Common myeloid progenitor, CD34-positive (primary cell): ENCODE results near the gene CLEC16A.

Experiments
- CTCF ChIA-PET: fragments of 350-600 bp; sonication (Branson Sonifier 250); formaldehyde crosslinking; loops from one replicate; lab custom pipeline; 2021; ENCODE audit warnings: antibody characterized with exemption; lab: Charles Lee
- POLR2A ChIA-PET: fragments of 350-600 bp; sonication (Branson Sonifier 250); formaldehyde crosslinking; loops from one replicate; lab custom pipeline; 2021; ENCODE audit warnings: antibody characterized with exemption; lab: Charles Lee
- DNase-seq, 3 donors: peaks; one replicate each; pipeline versions ENCODE4 v3.0.0 to v3.0.0-alpha.2; 2013
- H3K27ac ChIP-seq, 2 experiments: 1 replicate in 1 of 2; 2 replicates in 1 of 2; pipeline ENCODE4 v1.7.0; 2013; ENCODE audit warnings: inconsistent platforms in 2 of 2, low read length in 2 of 2, mild to moderate bottlenecking in 2 of 2, low read depth in 1 of 2, moderate library complexity in 1 of 2; ENCODE audit not compliant: severe bottlenecking in 2 of 2, insufficient read depth in 1 of 2, poor library complexity in 1 of 2
- H3K27me3 ChIP-seq, 5 experiments: replicated peaks in 2 of 5; 1 replicate in 3 of 5; 2 replicates in 2 of 5; pipeline versions ENCODE4 v1.6.1 to v1.7.0; 2013; ENCODE audit warnings: low read length in 4 of 5, mild to moderate bottlenecking in 2 of 5, moderate library complexity in 2 of 5, inconsistent platforms in 1 of 5; ENCODE audit not compliant: insufficient read depth in 5 of 5, control insufficient read depth in 4 of 5
- H3K36me3 ChIP-seq, 4 experiments: 1 replicate in 2 of 4; 2 replicates in 2 of 4; pipeline versions ENCODE4 v1.6.1 to v1.7.0; 2013; ENCODE audit warnings: low read length in 3 of 4, control low read depth in 1 of 4, mild to moderate bottlenecking in 1 of 4; ENCODE audit not compliant: control insufficient read depth in 4 of 4, insufficient read depth in 4 of 4
- H3K4me1 ChIP-seq, 4 experiments: 1 replicate in 3 of 4; 2 replicates in 1 of 4; pipeline versions ENCODE4 v1.6.1 to v1.7.1; 2013; ENCODE audit warnings: low read length in 3 of 4, mild to moderate bottlenecking in 3 of 4, control low read depth in 1 of 4, inconsistent platforms in 1 of 4, moderate library complexity in 1 of 4; ENCODE audit not compliant: control insufficient read depth in 4 of 4, insufficient read depth in 4 of 4; ENCODE audit errors: control extremely low read depth in 1 of 4
- H3K4me3 ChIP-seq, 7 experiments: 1 replicate in 4 of 7; 2 replicates in 3 of 7; pipeline versions ENCODE4 v1.5.1 to v1.7.0; 2013; ENCODE audit warnings: mild to moderate bottlenecking in 7 of 7, low read length in 6 of 7, moderate library complexity in 6 of 7, inconsistent platforms in 2 of 7, low read depth in 2 of 7, control low read depth in 1 of 7; ENCODE audit not compliant: insufficient read depth in 4 of 7, control insufficient read depth in 1 of 7; ENCODE audit errors: extremely low read depth in 1 of 7
- H3K9me3 ChIP-seq, 5 experiments: 1 replicate in 4 of 5; 2 replicates in 1 of 5; pipeline versions ENCODE4 v1.6.1 to v1.7.1; 2013; ENCODE audit warnings: low read length in 4 of 5, mild to moderate bottlenecking in 2 of 5, inconsistent platforms in 1 of 5, low read depth in 1 of 5, moderate library complexity in 1 of 5; ENCODE audit not compliant: control insufficient read depth in 4 of 5, insufficient read depth in 2 of 5; ENCODE audit errors: control extremely low read depth in 1 of 5
- WGBS: methylation state at CpG from one replicate; pipeline ENCODE4 v1.1.5; 2013; ENCODE audit not compliant: insufficient coverage; 5-methylcytosine and 5-hydroxymethylcytosine counted together

CLEC16A gene

DNA sequence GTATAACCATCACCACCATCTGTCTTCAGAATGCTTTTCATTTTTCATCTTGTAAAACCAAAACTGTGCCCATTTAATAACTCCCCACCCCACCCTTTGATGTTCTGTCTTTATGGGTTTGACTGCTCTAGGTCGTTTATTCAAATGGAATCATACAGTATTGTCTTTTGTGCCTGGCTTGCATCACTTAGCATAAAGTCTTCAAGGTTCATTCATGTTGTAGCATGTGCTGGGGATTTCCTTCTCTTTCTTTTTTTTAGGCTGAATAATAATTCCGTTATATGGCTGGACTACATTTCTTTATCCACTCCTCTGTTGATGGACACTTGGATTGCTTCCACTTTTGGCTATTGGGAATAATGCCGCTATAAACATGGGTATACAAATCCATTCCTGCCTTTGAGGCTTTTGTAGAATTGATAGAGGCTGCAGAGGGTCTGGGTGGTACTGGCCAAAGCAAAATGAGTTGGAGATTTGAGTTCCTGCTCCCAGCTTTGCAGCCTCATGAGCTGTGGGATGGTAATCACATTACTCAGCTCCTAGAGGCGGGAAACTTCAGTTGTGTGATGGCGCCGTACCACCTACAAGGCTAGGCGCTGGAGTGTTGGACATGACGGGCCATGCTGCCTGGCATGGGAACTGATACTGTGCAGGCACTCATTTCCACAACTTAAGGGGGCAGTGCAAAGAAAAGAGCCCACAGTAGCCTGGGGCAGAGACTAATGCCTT is 64.8 kb downstream of the CLEC16A start:
- ChIA-PET POLR2A (interaction anchor here (0.6 kb wide), 1 partner anchor 276 kb away, joined by 5 read pairs; no protein-coding TSS in a partner anchor), CTCF (no interaction called here)
- H3K4me1 ChIP-seq: no peaks in the 10 kb centered on the region
- no peak overlapping the region for H3K27ac ChIP-seq
- H3K27me3 ChIP-seq: no peaks in the 10 kb centered on the region
- DNase-seq: no peak
- no peak overlapping the region for H3K4me3 ChIP-seq
- H3K36me3 ChIP-seq: peaks cover 4 to 30% (median 16%) of the 10 kb centered on the region in 4 experiments
- no peaks in the 10 kb centered on the region for H3K9me3 ChIP-seq
- WGBS: 100% methylated on average over 5 of the region's 8 CpGs

DNA sequence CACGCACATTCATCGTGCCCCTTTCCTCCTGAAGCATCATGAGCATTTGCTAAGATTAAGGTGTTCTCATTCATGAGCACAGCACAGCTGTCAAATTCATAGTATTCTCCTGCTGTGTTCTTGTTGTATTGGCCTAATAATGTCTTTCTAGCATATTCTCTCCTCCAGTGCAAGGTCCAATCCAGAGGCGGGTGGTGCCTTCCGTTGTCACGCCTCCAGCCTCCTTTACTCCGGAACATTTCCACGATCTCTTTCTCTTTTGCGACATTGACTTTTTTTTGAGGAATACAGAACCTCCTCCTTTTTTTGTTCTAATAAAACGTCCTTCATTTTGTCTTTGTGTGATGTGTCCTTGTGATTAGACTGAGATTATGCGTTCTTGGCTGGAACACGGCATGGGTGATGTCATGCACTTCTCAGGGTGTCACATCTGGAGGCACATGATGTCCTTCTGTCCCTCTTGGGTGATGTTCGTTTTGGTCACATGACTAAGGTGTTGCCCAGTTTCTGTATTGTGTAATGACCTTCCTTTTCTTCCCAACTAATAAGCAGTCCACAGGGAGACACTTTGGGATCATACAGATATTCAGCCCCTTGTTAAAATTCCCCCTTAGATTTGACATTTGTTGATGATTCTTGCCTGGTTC is 66.3 kb downstream of the CLEC16A start:
- Histone ChIP-seq H3K36me3 (peaks cover 6 to 18% (median 8%) of the 10 kb centered on the region in 4 experiments), H3K27me3 (no peaks in the 10 kb centered on the region), H3K4me3 (no peak overlapping the region), H3K9me3 (no peaks in the 10 kb centered on the region), H3K27ac (no peak overlapping the region), H3K4me1 (no peaks in the 10 kb centered on the region)
- ChIA-PET CTCF (no interaction called here), POLR2A (no interaction called here)
- WGBS: 96% methylated on average over 5 of the region's 12 CpGs
- DNase-seq: no peak

GRCh38 chr16:11011326-11011725 is 67.0 kb downstream of the CLEC16A start:
- WGBS: no CpG with 5 or more reads among the region's 1 CpG
- no peak for DNase-seq
- no peak overlapping the region for H3K4me3 ChIP-seq
- ChIA-PET CTCF (no interaction called here), POLR2A (no interaction called here)
- H3K27ac ChIP-seq: no peak overlapping the region
- no peaks in the 10 kb centered on the region for H3K4me1 ChIP-seq
- no peaks in the 10 kb centered on the region for H3K9me3 ChIP-seq
- H3K27me3 ChIP-seq: no peaks in the 10 kb centered on the region
- peaks cover 5 to 17% (median 9%) of the 10 kb centered on the region in 4 experiments for H3K36me3 ChIP-seq

DNA sequence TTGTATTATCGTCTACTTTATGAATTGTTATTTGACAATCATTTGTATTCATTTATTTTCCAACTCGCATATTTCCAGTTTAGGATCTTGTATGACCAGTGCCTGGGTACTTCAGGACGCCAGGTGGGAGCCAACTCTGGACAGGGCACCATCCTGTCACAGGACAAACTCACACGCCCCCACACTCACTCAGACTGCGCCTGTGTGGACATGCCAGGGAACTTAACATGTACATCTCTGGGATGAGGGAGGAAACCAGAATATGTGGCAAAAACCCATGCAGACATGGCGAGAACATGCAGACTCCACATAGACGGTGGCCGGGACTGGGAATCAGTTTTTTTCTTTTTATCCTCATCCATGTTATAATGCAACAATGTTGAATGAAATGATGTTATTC is 68.5 kb downstream of the CLEC16A start:
- H3K4me1 ChIP-seq: no peaks in the 10 kb centered on the region
- H3K9me3 ChIP-seq: no peaks in the 10 kb centered on the region
- H3K27ac ChIP-seq: no peak overlapping the region
- no peak overlapping the region for H3K4me3 ChIP-seq
- 93% methylated on average over 4 of the region's 8 CpGs for WGBS
- peaks cover 5 to 17% (median 11%) of the 10 kb centered on the region in 4 experiments for H3K36me3 ChIP-seq
- POLR2A ChIA-PET: no interaction called here
- no peak for DNase-seq
- H3K27me3 ChIP-seq: no peaks in the 10 kb centered on the region
- CTCF ChIA-PET: no interaction called here

- ChIA-PET CTCF (no interaction called here), POLR2A (no interaction called here)
- no peak overlapping the region for H3K4me3 ChIP-seq
- H3K36me3 ChIP-seq: peaks cover 5 to 12% (median 10%) of the 10 kb centered on the region in 4 experiments
- DNase-seq: no peak
- no peak overlapping the region for H3K27ac ChIP-seq
- no CpG with 5 or more reads among the region's 4 CpGs for WGBS
- no peaks in the 10 kb centered on the region for H3K4me1 ChIP-seq
- H3K27me3 ChIP-seq: no peaks in the 10 kb centered on the region
- H3K9me3 ChIP-seq: no peaks in the 10 kb centered on the region
Measured at GRCh38 chr16:11014136-11014535, 69.8 kb downstream of the CLEC16A start.

DNA sequence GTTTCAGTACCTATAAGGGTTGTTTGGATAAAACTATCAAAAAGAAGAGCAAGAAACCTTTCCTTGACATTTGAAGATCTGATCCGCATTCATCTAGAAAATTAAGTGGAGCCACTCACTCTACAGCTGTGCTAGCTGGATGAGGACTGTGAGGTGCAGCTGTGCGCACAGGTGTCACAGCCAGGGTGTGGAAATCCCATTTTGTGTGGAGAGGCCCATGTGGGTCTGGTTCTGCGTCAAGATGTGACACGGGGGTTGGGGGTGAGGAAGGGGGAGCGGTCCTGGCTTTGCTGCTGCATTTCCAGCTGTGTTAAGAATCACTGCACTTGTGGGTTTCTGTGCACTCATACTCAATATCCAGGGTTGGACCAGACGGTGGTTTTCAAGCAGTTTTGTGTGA is 70.7 kb downstream of the CLEC16A start:
- Histone ChIP-seq H3K27me3 (no peaks in the 10 kb centered on the region), H3K27ac (no peak overlapping the region), H3K9me3 (no peaks in the 10 kb centered on the region), H3K36me3 (peaks cover 2 to 12% (median 11%) of the 10 kb centered on the region in 4 experiments), H3K4me3 (no peak overlapping the region), H3K4me1 (no peaks in the 10 kb centered on the region)
- POLR2A ChIA-PET: no interaction called here
- no peak for DNase-seq
- CTCF ChIA-PET: interaction anchor here (0.6 kb wide), 1 partner anchor 24 kb away, joined by 3 read pairs; no protein-coding TSS in a partner anchor
- WGBS: 100% methylated on average over 6 of the region's 6 CpGs

- H3K36me3 ChIP-seq: peaks cover 7 to 17% (median 11%) of the 10 kb centered on the region in 4 experiments
- H3K9me3 ChIP-seq: no peaks in the 10 kb centered on the region
- no peak overlapping the region for H3K27ac ChIP-seq
- H3K4me3 ChIP-seq: no peak overlapping the region
- DNase-seq: no peak
- 96% methylated on average over 4 of the region's 5 CpGs for WGBS
- H3K27me3 ChIP-seq: no peaks in the 10 kb centered on the region
- ChIA-PET POLR2A (no interaction called here), CTCF (no interaction called here)
- H3K4me1 ChIP-seq: no peaks in the 10 kb centered on the region
Measured at GRCh38 chr16:11015607-11016006, 71.2 kb downstream of the CLEC16A start.
